Measurements from ENCODE around the gene CCDC102B. TPM values are rescaled to one million over a fixed set of nuclear protein-coding genes. Genes with fewer than 3 reads are reported as not detected.
"Not testable (repeated sequence)": the region's sequence is repeated elsewhere in the genome, so short reads cannot be mapped to it uniquely, and the experiment has no call there.

Gene CCDC102B
- total and polyA plus RNA-seq, 11 donors, result 3.0 to 16.1 (median 5.3) TPM

DNA sequence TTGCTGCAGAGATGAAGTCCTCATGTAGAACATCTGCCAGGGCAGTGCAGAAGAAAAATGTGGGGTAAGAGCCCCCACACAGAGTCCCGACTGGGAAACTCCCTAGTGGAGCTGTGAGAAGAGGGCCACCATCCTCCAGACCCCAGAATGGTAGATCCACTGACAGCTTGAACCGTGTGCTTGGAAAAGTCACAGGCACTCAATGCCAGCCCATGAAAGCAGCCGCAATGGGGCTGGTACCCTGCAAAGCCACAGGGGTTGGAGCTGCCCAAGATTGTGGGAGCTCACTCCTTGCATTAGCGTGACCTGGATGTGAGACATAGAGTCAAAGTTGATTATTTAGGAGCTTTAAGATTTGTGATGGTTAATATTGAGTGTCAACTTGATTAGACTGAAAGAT lies 197.8 kb downstream of the CCDC102B start:
- DNase-seq (no peak), ATAC-seq (no peak)
- H3K4me1 ChIP-seq, result no peaks in the 10 kb centered on the region
- intact Hi-C loops (cut with DNase I), result no loop called here
- H3K36me3 ChIP-seq, result no peaks in the 10 kb centered on the region
- 67 to 79% (median 71%) methylated on average over 4 of the region's 4 CpGs for WGBS, 4 donors
- no peaks in the 10 kb centered on the region for H3K27me3 ChIP-seq
- no peak for TF ChIP-seq POLR2A (IDR thresholded peaks at IDR 0.05)
- TF ChIP-seq, protein P1, sequence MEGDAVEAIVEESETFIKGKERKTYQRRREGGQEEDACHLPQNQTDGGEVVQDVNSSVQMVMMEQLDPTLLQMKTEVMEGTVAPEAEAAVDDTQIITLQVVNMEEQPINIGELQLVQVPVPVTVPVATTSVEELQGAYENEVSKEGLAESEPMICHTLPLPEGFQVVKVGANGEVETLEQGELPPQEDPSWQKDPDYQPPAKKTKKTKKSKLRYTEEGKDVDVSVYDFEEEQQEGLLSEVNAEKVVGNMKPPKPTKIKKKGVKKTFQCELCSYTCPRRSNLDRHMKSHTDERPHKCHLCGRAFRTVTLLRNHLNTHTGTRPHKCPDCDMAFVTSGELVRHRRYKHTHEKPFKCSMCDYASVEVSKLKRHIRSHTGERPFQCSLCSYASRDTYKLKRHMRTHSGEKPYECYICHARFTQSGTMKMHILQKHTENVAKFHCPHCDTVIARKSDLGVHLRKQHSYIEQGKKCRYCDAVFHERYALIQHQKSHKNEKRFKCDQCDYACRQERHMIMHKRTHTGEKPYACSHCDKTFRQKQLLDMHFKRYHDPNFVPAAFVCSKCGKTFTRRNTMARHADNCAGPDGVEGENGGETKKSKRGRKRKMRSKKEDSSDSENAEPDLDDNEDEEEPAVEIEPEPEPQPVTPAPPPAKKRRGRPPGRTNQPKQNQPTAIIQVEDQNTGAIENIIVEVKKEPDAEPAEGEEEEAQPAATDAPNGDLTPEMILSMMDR (IDR thresholded peaks at IDR 0.05), result no peak
- no peak overlapping the region for H3K27ac ChIP-seq
- H3K9me3 ChIP-seq, result no peaks in the 10 kb centered on the region
- no peak overlapping the region for H3K4me3 ChIP-seq

DNA sequence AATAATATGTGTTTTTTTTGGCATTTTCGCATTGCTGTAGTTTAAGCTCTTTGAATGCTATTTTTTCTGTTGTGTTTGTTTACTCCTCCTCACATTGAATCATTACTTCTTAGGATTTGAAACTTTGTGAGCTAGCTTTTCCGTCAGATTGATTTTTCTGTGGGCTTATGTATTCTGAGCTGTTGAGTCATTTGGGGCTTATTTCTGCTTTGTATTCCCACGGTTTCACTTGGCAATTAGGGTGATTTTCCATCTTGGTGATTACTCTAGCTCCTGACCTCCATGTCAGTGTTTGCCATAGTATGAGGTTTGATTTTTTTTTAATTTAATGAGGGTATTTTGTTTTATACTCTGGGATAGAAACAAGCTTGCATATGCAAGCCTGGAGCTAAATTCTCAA lies 200.0 kb downstream of the CCDC102B start:
- H3K27ac ChIP-seq, result no peak overlapping the region
- TF ChIP-seq, protein P1 (IDR thresholded peaks at IDR 0.05), result no peak
- no peak for TF ChIP-seq POLR2A (IDR thresholded peaks at IDR 0.05)
- intact Hi-C loops (cut with DNase I), result no loop called here
- no peak overlapping the region for H3K4me3 ChIP-seq
- 66 to 81% (median 75%) methylated on average over 3 of the region's 3 CpGs for WGBS, 4 donors
- H3K9me3 ChIP-seq, result no peaks in the 10 kb centered on the region
- no peak for DNase-seq
- no peak for ATAC-seq
- H3K27me3 ChIP-seq, result no peaks in the 10 kb centered on the region
- no peaks in the 10 kb centered on the region for H3K36me3 ChIP-seq
- no peaks in the 10 kb centered on the region for H3K4me1 ChIP-seq

DNA sequence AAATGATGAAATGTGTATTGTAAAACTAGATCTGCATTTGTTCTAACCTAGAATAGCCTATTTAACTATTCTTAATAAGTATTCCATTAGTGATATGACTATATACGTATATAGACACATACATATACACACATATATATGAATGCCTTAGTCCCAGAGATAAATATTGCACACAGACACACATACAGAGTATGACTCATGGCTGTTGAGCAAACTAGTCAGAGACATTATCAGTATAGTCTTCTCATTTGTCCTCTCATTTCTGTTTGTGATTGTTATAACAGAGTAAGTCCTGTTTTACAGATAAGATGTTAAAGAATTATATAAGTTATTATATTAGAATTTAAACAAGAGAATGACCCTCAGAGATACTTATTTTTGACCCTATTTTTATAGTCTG lies 202.5 kb downstream of the CCDC102B start:
- WGBS, 4 donors, result 87 to 94% (median 93%) methylated on average over 1 of the region's 1 CpG

DNA sequence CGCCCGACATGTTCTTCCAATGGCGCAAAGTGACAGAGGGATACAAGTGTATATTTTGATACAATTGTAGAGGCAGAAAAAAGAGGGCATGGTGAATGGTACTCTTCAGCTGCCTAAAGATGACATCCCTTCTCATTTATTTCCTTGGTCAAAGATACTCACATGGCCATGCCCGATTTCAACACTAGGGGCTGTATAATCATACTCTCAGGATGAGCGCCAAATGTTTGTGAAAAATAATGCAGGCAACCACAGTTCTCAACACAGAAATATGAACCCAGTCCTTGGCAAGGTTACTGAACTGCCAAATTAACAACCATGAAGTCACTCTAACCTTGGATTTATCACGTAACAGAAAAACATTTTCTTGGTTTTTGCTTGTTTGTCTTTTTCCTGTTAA lies 204.4 kb downstream of the CCDC102B start:
- Histone ChIP-seq H3K4me1 (no peaks in the 10 kb centered on the region), H3K4me3 (no peak overlapping the region), H3K36me3 (no peaks in the 10 kb centered on the region), H3K27me3 (no peaks in the 10 kb centered on the region), H3K27ac (no peak overlapping the region), H3K9me3 (no peaks in the 10 kb centered on the region)
- ATAC-seq (no peak), DNase-seq (no peak)
- TF ChIP-seq, protein P1 (IDR thresholded peaks at IDR 0.05), result peak in 3 of 12 donors; percentile 10 to 20 (median 20)
- no peak for TF ChIP-seq POLR2A (IDR thresholded peaks at IDR 0.05)
- intact Hi-C loops (cut with DNase I), result no loop called here
- WGBS, 4 donors, result 90 to 94% (median 92%) methylated on average over 6 of the region's 6 CpGs

More for the DNA sequence above, 202.5 kb downstream of the CCDC102B start:
- no peaks in the 10 kb centered on the region for H3K27me3 ChIP-seq
- no peaks in the 10 kb centered on the region for H3K36me3 ChIP-seq
- DNase-seq, result no peak
- intact Hi-C loops (cut with DNase I), result no loop called here
- no peaks in the 10 kb centered on the region for H3K4me1 ChIP-seq
- ATAC-seq, result no peak
- no peak for TF ChIP-seq POLR2A (IDR thresholded peaks at IDR 0.05)
- TF ChIP-seq, protein P1 (IDR thresholded peaks at IDR 0.05), result no peak
- H3K27ac ChIP-seq, result no peak overlapping the region
- H3K9me3 ChIP-seq, result no peaks in the 10 kb centered on the region
- H3K4me3 ChIP-seq, result no peak overlapping the region

DNA sequence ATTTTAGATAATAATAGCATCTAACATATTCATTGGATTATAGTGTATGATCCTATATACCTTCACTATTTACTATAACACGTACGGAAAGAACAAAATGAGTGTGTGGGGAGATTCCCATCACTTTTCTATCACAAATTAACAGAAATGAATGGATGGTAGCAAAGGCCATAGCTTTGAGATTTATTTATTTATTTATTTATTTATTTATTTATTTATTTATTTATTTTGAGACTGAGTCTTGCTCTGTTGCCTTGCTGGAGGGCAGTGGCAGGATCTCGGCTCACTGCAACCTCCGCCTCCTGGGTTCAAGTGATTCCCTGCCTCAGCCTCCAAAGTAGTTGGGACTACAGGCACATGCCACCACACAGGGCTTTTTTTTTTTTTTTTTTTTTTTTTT lies 208.3 kb downstream of the CCDC102B start:
- DNase-seq; H3K27ac ChIP-seq; H3K4me3 ChIP-seq; H3K9me3 ChIP-seq; H3K4me1 ChIP-seq; H3K27me3 ChIP-seq; intact Hi-C loops (cut with DNase I); H3K36me3 ChIP-seq; ATAC-seq: not testable (repeated sequence)
- WGBS, 4 donors, result 94 to 98% (median 96%) methylated on average over 4 of the region's 4 CpGs
